PFSK-1 (cell line): Measurements from ENCODE around the gene SORCS3.

Source experiments
- POLR2AphosphoS5 ChIP-seq: IDR thresholded peaks from 2 replicates; pipeline ENCODE4 v1.6.1; 2012; ENCODE audit warnings: low read depth, mild to moderate bottlenecking, control low read depth, low read length, moderate library complexity
- REST ChIP-seq, 2 experiments: IDR thresholded peaks; 2 replicates each; pipeline versions ENCODE4 v1.6.1 to v1.8.0; 2011 to 2012; ENCODE audit warnings: low read depth in 2 of 2, low read length in 2 of 2, control low read depth in 1 of 2, inconsistent platforms in 1 of 2, mild to moderate bottlenecking in 1 of 2, moderate library complexity in 1 of 2; ENCODE audit not compliant: insufficient read depth in 1 of 2
- TAF1 ChIP-seq: IDR thresholded peaks from 2 replicates; pipeline ENCODE4 v1.6.1; 2012; ENCODE audit warnings: low read length, control low read depth, borderline replicate concordance; ENCODE audit not compliant: insufficient read depth

- TF ChIP-seq TAF1 (no peak), POLR2AphosphoS5 (no peak), REST (IDR thresholded peaks at IDR 0.05; ENCODE audit: insufficient read depth in 1 of 2, low read depth in 2 of 2, low read length in 2 of 2) (no peak)
These were observed 161.9 kb downstream of the SORCS3 start for GRCh38 chr10:104802941-104803340.
